Hematopoietic multipotent progenitor cell treated with erythropoietin and hydrocortisone succinate and interleukin-3 and kit ligand, for 6 days (in vitro differentiated cells): ENCODE data around the gene TSHZ2.

Source experiments
- DNase-seq: peaks from one replicate; pipeline ENCODE4 v3.0.0-alpha.2; 2015

The TSHZ2 gene

GRCh38 chr20:53216478-53216855 lies 244.3 kb downstream of the TSHZ2 start:
- DNase-seq, result no peak

DNA sequence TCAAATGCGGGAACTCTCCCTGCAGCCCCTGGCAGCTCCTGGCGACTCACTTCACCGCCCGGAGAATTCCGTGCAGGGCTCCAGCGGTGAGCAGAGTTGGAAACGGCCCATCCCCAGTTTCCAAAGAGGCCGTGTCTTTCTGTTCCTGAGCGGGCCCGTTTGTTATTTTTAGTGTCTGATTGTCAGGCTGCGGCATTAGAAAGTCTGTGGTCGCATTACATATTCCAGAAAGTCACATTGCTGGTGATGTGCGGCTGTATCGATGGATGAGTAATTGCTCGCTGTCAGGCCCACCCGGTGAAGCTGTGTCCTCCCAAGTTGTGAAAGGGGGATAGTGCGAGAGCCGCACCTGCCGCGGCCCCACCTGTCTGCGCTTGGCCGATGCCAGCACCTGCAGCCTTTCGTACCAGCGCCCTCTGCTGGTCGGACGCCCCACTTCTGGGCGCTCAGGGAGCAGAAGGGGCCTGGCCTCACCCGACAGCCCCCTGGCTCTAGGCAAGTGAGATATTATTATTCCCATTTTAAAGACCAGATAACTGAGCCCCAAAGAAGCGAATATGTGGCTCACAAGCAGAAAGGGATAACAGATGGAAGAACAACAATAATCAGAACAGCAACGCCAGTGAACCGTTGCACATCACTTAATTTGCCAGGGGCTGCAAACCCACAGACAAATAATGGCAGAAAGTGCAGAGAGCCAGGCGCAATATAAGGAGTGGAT lies 244.9 kb downstream of the TSHZ2 start:
- DNase-seq, result peak; percentile 69

DNA sequence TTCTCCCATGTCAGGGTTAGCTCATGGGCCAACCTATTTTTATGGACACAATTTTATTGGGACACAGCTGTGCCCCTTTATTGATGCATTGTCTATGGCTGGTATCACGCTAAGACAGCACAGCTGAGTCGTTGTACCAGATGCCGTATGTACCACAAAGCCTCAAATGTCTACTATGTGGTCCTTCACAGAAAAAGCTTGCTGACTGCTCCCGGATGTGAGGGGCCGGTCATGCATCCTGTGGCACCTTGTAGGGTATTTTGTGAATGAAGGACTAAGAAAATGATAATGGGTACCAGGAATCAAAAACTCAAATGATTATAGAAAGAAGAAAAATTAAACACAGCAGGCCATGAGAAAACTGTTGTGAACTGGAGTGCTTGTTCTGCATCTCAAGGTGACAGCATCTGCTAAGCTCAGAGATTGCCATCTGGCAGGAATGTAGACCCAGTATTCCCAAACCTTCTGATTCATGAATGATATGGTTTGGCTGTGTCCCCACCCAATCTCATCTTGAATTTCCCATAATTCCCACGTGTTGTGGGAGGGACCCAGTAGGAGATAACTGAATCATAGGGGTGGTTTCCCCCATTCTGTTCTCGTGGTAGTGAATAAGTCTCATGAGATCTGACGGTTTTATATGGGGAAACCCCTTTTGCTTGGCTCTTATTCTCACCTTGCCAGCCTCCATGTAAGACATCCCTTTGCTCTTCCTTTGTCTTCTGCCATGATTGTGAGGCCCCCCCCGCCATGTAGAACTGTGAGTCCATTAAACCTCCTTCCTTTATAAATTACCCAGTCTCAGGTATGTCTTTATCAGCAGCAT lies 248.5 kb downstream of the TSHZ2 start:
- no peak for DNase-seq

DNA sequence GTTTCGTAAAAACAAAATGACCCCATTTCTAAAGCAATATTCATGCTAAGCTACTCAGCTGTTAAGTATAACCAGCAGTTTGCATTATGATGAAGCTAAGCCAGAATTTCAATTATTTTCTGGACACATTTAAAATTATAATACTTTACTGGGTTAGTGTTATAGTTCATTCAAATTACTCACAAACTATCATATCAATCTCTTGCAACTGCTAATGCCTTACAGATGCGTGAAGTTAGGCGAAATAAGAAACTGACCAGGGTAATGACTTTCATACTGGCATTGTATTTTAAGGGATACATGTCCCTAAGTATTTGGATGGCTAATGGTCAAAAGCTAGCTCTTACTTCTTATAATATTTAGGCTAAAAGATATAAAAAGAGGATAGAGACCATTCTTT lies 249.6 kb downstream of the TSHZ2 start:
- DNase-seq, result no peak

- no peak for DNase-seq
These were observed 250.3 kb downstream of the TSHZ2 start for GRCh38 chr20:53222416-53222815.

- no peak for DNase-seq
These were observed 250.8 kb downstream of the TSHZ2 start for GRCh38 chr20:53222932-53223331.

DNA sequence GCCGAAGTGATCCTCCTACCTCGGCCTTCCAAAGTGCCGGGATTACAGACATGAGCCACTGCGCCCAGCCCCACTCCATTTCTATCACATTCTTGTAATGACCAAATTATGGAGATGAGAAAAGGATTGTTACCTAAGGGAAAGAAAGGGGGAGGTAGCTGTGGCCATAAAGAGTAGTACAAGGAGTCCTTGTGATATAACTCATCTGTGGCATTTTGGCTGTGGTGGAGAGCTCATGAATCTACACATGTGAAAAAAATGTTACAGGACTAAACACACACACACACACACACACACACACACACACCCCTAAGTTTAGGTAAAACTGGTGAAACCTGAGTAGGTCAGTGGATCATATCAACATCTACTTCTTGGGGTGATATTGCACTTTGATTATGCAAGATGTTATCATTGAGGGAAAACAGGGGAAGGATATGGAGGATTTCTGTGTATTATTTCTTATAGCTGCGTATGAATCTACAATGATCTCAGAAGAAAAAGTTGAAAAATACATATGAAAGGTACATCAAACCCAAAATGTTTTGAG lies 251.5 kb downstream of the TSHZ2 start:
- DNase-seq, result no peak

- DNase-seq, result no peak
These were observed 252.7 kb downstream of the TSHZ2 start for GRCh38 chr20:53224851-53225250.

- no peak for DNase-seq
These were observed 254.7 kb downstream of the TSHZ2 start for GRCh38 chr20:53226826-53227225.

GRCh38 chr20:53227523-53227922 lies 255.4 kb downstream of the TSHZ2 start:
- DNase-seq, result no peak

DNA sequence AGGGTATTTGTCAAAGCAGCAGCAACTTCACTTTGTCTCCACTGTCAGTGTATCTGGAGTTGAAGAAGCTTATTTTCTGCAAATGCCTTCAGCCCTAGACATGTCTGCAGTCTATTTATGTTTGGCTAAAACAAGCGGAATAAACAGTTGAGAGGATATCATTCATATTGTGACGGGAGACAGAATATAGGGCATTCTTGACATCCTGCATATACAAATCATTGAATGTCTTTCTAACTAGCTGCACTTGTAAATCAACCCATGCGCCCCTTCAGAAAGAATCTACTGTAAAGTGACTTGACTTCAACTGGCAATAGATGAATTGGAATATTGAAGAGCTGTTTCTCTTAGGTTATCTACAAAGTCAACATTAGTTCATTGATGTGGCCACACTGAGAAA lies 258.9 kb downstream of the TSHZ2 start:
- no peak for DNase-seq

- DNase-seq, result no peak
These were observed 265.3 kb downstream of the TSHZ2 start for GRCh38 chr20:53237461-53237860.

DNA sequence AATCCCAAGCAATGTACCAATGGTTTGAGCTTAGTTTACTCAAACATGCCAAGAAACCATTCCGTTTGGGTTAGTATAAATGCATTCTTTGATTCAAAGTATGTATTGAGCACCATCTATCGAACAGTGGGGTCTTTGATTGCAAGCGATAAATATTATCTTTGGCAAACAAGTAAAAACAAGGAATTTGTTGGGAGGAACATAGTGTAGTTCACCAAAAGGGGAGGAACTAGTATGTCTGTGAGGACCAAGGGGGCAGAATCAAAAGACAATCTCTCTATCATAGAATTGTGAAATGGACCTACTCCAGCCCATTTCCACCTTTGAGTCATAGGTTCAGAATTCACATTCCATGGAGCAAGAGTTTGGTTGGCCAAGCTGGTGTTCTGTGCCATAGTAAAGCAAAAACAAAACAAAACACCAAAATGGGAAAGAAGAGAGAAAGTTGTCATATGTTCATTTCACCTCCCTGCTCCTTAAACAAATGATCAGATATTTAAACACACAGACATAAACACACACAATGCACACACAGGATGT lies 266.0 kb downstream of the TSHZ2 start:
- DNase-seq, result no peak

DNA sequence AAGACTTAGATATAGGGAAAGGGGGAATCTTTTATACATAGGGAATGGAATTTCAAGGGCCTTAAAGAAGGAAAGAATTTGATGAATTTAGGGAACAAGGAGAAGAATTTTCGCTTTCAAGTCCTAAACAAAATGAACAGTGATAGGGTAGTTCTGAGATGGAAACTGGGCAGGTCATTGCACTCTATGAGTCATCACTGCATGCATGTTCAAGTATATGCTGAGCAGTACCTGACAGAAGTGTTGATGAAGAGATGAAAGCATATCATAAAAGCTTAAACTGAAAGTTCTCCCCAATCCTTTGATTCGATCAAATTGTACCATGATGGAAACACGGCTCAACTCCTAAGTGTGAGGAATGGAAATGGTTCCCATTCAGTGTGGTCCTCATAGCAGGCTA lies 271.0 kb downstream of the TSHZ2 start:
- DNase-seq, result no peak

DNA sequence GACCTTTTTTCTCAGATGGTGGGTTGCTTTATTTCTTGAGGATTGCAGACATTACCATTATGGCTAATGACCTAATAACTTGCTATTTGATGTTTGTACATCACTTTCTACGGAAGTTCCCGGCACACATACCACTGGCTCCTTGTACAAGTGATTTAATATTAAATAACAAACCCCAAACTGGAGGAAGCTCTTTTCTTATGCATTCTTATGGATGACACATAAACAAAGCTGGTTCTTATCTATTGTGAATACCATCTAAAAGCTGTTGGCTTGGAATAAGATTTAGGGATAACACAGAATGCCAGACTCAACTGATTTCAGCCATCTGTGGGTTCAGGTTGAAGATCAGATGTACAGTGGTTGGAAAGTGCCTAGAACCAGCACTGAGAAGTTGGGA lies 272.6 kb downstream of the TSHZ2 start:
- DNase-seq, result no peak

- no peak for DNase-seq
These were observed 273.4 kb downstream of the TSHZ2 start for GRCh38 chr20:53245574-53245973.

- DNase-seq, result no peak
These were observed 275.4 kb downstream of the TSHZ2 start for GRCh38 chr20:53247468-53248103.

DNA sequence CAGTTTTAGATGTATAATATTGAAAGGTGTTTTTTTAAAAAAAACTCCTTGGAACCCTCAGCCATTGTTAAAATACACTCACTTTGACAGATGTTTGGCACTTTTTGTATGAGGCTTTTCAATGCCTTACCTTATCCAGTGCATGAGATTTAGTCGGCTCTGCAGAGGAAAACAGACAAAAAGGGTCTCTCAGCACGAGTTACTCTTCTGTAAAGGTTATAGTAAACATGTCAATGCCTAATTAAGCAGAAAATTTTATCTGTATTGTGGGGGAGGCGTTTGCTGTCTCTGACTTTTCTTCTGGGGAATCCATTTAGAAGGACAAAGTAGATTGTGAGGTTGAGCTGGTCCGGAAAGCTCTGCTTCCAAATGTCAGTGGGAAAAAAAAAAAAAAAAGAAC lies 278.3 kb downstream of the TSHZ2 start:
- no peak for DNase-seq

DNA sequence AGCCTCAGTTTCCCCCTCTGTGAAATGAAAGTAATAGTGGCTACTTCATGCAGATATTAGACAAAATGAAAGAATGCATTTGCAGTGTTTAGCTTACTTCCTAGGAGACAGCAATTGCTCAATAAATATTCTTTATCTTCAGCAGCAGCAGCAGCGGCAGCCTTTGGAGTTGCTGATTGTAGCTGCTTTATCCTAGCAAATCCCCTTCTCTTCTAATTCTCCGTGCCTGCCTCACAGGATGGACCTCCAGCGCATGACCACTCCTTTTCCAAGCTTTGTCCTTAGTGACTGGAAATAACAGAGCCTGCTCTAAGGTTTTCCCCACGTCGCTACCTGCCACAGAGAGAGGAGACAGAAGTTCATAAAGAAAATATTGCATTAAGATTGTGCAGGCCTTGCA lies 279.8 kb downstream of the TSHZ2 start:
- no peak for DNase-seq

GRCh38 chr20:53253668-53254067 lies 281.5 kb downstream of the TSHZ2 start:
- DNase-seq, result no peak

DNA sequence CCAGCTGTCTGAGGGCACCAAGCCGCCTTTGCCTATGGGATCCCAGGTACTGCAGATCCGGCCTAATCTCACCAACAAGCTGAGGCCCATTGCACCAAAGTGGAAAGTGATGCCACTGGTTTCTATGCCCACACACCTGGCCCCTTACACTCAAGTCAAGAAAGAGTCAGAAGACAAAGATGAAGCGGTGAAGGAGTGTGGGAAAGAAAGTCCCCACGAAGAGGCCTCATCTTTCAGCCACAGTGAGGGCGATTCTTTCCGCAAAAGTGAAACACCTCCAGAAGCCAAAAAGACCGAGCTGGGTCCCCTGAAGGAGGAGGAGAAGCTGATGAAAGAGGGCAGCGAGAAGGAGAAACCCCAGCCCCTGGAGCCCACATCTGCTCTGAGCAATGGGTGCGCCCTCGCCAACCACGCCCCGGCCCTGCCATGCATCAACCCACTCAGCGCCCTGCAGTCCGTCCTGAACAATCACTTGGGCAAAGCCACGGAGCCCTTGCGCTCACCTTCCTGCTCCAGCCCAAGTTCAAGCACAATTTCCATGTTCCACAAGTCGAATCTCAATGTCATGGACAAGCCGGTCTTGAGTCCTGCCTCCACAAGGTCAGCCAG lies 283.0 kb downstream of the TSHZ2 start:
- DNase-seq, result no peak

- no peak for DNase-seq
These were observed 286.6 kb downstream of the TSHZ2 start for GRCh38 chr20:53258741-53259140.

GRCh38 chr20:53260168-53260567 lies 288.0 kb downstream of the TSHZ2 start:
- DNase-seq, result no peak
